DND-41 (cell line): ENCODE results near the gene TFEB.

Experiments used
- ATAC-seq: fragments of 200-7000 bp; cut with Tn5 transposase; 3 replicates; pipeline ENCODE4 v1.9.1; 2021; ENCODE audit warnings: low read depth; ENCODE audit not compliant: insufficient read depth
- DNase-seq: peaks from one replicate; pipeline ENCODE4 v3.0.0-alpha.2; 2020
- H2AFZ ChIP-seq: 2 replicates; pipeline ENCODE4 v1.6.0; 2012; ENCODE audit warnings: low read depth, low read length
- H3K27ac ChIP-seq: 2 replicates; pipeline ENCODE4 v1.5.1; 2012; ENCODE audit warnings: low read length, inconsistent platforms
- H3K27me3 ChIP-seq: fragments of 200-600 bp; sonication (generic); 2 replicates; pipeline ENCODE4 v1.6.0; 2012; ENCODE audit warnings: low read length, mild to moderate bottlenecking, inconsistent platforms; ENCODE audit not compliant: insufficient read depth, poor library complexity
- H3K36me3 ChIP-seq: 2 replicates; pipeline ENCODE4 v1.5.1; 2012; ENCODE audit warnings: low read length, inconsistent platforms; ENCODE audit not compliant: insufficient read depth
- H3K4me1 ChIP-seq: 2 replicates; pipeline ENCODE4 v1.5.1; 2012; ENCODE audit warnings: mild to moderate bottlenecking, low read length; ENCODE audit not compliant: insufficient read depth
- H3K4me2 ChIP-seq: 2 replicates; pipeline ENCODE4 v1.6.0; 2012; ENCODE audit warnings: mild to moderate bottlenecking, moderate library complexity, low read length, inconsistent platforms; ENCODE audit not compliant: insufficient read depth
- H3K4me3 ChIP-seq, 2 experiments: fragments of 200-600 bp in 1 of 2; shearing (Covaris generic) in 1 of 2; 2 replicates each; pipeline ENCODE4 v1.5.1; 2012 to 2016; ENCODE audit warnings: inconsistent platforms in 2 of 2, low read length in 2 of 2, mild to moderate bottlenecking in 2 of 2, low read depth in 1 of 2, moderate library complexity in 1 of 2
- H3K79me2 ChIP-seq: 2 replicates; pipeline ENCODE4 v1.6.0; 2012; ENCODE audit warnings: low read length, inconsistent platforms; ENCODE audit not compliant: insufficient read depth
- H3K9ac ChIP-seq: 2 replicates; pipeline ENCODE4 v1.6.0; 2012; ENCODE audit warnings: low read depth, mild to moderate bottlenecking, inconsistent platforms, low read length, moderate library complexity
- H3K9me3 ChIP-seq: 2 replicates; pipeline ENCODE4 v1.5.1; 2012; ENCODE audit warnings: low read length, moderate library complexity, mild to moderate bottlenecking, inconsistent platforms; ENCODE audit not compliant: insufficient read depth, severe bottlenecking
- H4K20me1 ChIP-seq: 2 replicates; pipeline ENCODE4 v1.6.0; 2012; ENCODE audit warnings: low read length; ENCODE audit not compliant: insufficient read depth
- EZH2 ChIP-seq: IDR thresholded peaks from 3 replicates; pipeline ENCODE4 v1.6.1; 2012; ENCODE audit warnings: borderline replicate concordance, low read depth, mild to moderate bottlenecking, moderate library complexity, low read length, inconsistent platforms; ENCODE audit not compliant: severe bottlenecking
- TF ChIP-seq, protein P1 (sequence below): IDR thresholded peaks from 2 replicates; pipeline ENCODE4 v1.5.1; 2012; ENCODE audit warnings: borderline replicate concordance, low read length, moderate library complexity, mild to moderate bottlenecking; ENCODE audit not compliant: poor library complexity, severe bottlenecking; ENCODE audit errors: extremely low read depth

TFEB gene

GRCh38 chr6:41705996-41706835 is 29.2 kb downstream of the TFEB start:
- H3K4me3 ChIP-seq: no peak overlapping the region
- H3K4me1 ChIP-seq: peaks cover 25% of the 10 kb centered on the region
- H3K27me3 ChIP-seq: no peaks in the 10 kb centered on the region
- no peak for DNase-seq
- H3K27ac ChIP-seq: no peak overlapping the region
- TF ChIP-seq, protein P1, sequence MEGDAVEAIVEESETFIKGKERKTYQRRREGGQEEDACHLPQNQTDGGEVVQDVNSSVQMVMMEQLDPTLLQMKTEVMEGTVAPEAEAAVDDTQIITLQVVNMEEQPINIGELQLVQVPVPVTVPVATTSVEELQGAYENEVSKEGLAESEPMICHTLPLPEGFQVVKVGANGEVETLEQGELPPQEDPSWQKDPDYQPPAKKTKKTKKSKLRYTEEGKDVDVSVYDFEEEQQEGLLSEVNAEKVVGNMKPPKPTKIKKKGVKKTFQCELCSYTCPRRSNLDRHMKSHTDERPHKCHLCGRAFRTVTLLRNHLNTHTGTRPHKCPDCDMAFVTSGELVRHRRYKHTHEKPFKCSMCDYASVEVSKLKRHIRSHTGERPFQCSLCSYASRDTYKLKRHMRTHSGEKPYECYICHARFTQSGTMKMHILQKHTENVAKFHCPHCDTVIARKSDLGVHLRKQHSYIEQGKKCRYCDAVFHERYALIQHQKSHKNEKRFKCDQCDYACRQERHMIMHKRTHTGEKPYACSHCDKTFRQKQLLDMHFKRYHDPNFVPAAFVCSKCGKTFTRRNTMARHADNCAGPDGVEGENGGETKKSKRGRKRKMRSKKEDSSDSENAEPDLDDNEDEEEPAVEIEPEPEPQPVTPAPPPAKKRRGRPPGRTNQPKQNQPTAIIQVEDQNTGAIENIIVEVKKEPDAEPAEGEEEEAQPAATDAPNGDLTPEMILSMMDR: peak; percentile 55
- TF ChIP-seq EZH2: no peak
- no peaks in the 10 kb centered on the region for H3K9me3 ChIP-seq
- no peak for ATAC-seq
- H3K36me3 ChIP-seq: no peaks in the 10 kb centered on the region
- no peak overlapping the region for H3K9ac ChIP-seq
- no peaks in the 10 kb centered on the region for H3K79me2 ChIP-seq
- no peak overlapping the region for H2AFZ ChIP-seq
- no peaks in the 10 kb centered on the region for H4K20me1 ChIP-seq
- no peak overlapping the region; the same call in 1 of the 2 replicates for H3K4me2 ChIP-seq

DNA sequence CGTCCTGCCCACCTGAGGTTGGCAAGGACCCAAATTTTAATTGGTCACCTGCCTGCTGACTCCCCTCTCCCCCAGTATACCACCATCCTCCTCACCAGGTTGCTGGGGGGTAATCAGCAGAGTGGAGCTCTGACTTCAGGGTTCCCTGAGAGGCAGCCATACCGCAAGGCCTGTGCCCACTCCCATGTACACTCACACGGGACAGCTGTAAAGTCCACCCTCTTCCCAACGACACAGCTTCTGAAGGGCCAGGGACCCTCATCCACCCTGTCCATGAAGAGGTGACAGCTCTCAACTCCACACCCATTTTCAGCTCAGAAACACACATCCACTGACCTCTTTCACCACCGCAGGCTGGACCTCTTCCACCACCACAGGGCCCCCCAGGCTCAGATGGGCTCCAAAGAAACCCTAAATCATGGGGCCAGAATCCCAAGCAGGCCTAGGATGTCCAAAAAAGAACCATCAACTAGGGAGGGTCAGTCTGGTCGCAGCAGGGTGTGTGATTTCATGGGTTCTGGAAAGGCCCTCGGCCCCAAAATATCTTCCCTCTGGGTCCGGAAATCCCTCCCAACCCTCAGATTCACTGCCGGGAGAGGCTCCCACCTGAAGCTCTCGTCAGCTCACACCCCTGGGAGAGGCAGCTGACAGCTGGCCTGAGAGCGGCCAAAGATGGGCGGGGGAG is 30.0 kb downstream of the TFEB start:
- no peak for TF ChIP-seq EZH2
- TF ChIP-seq, protein P1: no peak
- Histone ChIP-seq H3K4me2 (no peak overlapping the region), H3K4me1 (peaks cover 25% of the 10 kb centered on the region), H3K27ac (no peak overlapping the region), H2AFZ (no peak overlapping the region), H3K4me3 (no peak overlapping the region), H3K9ac (no peak overlapping the region), H3K9me3 (no peaks in the 10 kb centered on the region), H4K20me1 (no peaks in the 10 kb centered on the region), H3K79me2 (no peaks in the 10 kb centered on the region), H3K36me3 (no peaks in the 10 kb centered on the region), H3K27me3 (no peaks in the 10 kb centered on the region)
- ATAC-seq (no peak), DNase-seq (no peak)

DNA sequence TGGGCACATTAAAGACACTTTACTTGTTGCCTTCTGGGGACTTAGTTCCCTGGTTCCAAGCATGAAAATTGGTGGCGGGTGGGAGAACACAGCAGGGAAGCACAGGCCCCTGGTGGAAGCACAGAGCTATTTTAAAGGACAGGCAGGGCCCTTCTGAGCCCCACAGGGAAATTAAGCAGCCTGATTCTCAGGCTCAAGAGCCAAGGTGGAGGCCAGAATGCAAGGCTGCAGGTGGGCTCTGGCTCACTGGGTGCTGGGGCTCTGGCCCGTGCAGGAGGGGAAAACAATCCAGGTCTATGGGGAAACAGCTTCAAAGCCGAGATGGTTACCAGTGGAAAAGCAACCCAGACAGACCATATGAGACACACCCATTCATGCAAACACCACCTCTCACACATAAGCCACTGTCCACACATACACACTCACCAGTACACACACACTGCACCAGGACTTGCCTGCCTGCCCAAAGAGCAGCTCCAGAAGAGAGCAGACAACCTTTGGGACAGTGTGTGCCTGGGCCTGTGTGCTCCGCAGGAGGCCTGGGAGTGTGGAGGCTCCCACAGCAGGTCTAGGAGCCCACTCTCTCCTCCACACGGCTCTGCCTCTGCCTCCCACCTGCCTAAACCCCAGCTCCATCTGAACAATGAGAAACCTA is 30.6 kb downstream of the TFEB start:
- TF ChIP-seq, protein P1: no peak
- no peak for TF ChIP-seq EZH2
- H3K9ac ChIP-seq: no peak overlapping the region
- no peaks in the 10 kb centered on the region for H3K79me2 ChIP-seq
- no peaks in the 10 kb centered on the region for H3K9me3 ChIP-seq
- no peaks in the 10 kb centered on the region for H4K20me1 ChIP-seq
- no peak for DNase-seq
- no peak overlapping the region for H3K4me2 ChIP-seq
- no peak overlapping the region for H3K27ac ChIP-seq
- no peak overlapping the region for H3K4me3 ChIP-seq
- ATAC-seq: no peak
- no peaks in the 10 kb centered on the region for H3K36me3 ChIP-seq
- no peaks in the 10 kb centered on the region for H3K27me3 ChIP-seq
- H2AFZ ChIP-seq: no peak overlapping the region
- peaks cover 25% of the 10 kb centered on the region for H3K4me1 ChIP-seq
